ENCODE data around the gene ABTB2.

ABTB2 gene

GRCh38 chr11:34360046-34360445, 2.2 kb upstream of the ABTB2 start:
- DNase-seq (ENCODE audit: low spot score): no peak

DNA sequence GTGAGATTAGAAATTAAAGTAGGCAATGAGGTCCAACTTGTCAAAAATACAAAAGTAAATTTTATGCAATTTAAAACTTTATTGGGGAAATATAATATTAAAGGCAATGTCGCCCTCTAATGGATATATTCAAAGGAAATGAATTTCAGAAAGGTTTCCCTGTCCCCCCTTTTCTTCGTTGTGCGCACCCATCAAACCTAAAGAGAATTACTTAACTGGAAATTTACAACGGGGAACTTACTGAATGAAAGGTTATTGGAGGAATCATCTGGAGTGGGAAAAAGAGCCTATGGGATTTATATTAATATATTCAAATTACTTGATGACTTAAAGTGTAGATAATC, 1.7 kb upstream of the ABTB2 start:
- peak; percentile 28 for DNase-seq (ENCODE audit: low spot score)

DNA sequence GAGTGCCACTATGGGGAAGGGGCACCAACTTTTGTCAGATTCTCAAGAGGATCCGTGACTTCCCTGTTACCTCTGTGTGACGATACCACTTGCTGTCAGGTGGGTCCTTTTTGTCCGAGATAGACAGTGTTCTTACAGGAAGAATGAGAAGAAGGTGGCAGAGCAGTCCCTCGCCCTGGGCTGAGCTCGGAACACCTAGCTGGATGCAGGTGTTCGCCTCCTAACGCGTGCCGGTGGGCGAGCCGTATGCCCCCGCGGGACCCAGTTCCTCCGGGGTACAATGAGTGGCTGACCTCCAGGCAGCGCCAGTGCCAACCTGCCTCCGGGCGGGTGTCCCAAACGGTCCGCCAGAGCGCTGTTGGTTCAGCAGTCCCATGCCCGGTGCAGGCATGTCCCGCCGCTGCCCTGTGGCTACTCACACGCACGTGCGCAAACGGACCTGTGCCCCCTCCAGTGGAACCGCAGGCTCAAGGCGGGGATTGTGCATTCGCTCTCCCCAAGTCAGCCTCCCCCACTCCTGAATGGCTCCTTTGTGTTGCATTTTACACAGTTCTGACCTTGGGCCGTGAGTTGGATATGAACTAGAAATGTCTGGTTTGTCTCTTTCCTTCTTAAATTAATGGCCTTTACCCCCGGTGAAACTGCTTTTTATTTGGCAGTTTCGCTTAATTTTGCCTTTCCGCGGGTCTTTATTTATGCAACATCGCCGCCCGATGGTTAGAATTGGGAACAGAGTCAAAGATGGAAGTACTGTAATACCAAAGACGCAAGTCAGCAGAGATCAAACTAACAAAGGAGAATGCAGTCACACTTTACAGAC, 1.1 kb upstream of the ABTB2 start:
- DNase-seq (ENCODE audit: low spot score): peak; percentile 71

DNA sequence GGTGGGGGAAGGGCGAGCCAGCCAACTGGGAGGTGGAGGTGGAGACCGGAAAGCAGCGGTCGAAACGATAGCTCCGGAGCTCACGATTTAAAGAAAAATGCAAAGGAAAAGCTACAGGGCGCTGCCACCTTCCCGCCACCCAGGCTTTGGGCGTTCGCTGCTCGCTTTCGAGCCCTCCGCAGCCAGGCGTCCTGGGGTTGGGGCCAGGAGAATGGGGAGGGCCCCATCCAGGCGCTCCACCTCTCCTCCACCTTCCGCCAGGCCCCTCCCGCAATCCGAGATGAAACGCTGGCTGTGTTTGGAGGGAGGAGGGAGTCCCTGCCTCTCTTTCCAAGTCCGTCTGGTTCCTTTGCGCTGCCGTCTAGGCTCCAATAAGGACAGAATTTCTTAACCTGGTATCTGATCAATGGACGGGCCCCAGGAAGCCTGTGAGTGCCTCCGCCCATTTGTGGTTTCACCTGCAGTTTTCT, 483 bp upstream of the ABTB2 start:
- no peak for DNase-seq (ENCODE audit: low spot score)

- peak; percentile 65 for DNase-seq (ENCODE audit: low spot score)
Measured at GRCh38 chr11:34356913-34357700, 703 bp downstream of the ABTB2 start.

DNA sequence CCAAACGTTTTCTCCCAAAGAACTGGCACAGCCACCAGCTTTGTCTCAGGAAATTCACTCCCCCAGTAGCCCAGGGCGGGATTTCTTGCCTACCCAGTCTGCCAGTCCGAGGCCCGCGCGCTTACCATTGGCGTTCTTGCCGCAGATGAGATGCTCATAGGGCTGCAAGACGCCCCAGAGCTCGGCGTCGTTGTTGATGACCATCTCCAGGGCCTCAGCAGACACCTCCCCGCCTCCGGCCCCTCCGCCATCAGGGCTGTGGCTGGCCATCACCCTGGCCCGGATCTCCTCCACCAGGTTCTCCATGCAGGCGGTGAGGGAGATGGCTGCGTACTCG, 1.3 kb downstream of the ABTB2 start:
- DNase-seq (ENCODE audit: low spot score): no peak

GRCh38 chr11:34356130-34356529, 1.7 kb downstream of the ABTB2 start:
- DNase-seq (ENCODE audit: low spot score): no peak

DNA sequence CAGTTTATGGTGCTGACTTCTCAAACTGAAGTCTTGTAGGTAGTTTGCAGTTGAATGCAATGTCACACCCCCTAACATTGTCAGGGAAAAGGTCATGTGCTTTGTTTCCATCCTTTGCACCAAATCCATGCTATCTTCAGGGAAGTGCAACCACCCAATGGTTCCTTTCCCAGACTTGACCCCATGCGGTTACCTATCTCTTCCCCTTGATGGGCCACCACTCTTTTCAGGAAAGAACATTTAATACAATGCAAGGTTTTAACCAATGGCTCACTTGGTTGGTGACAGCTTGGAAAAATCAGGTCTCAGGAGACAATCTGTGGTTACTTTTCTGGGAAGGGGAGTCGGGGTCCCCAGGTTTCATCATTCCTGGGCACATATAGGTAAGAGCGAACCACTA, 2.1 kb downstream of the ABTB2 start:
- no peak for DNase-seq (ENCODE audit: low spot score)

- no peak for DNase-seq (ENCODE audit: low spot score)
Measured at GRCh38 chr11:34354782-34355181, 3.0 kb downstream of the ABTB2 start.

DNA sequence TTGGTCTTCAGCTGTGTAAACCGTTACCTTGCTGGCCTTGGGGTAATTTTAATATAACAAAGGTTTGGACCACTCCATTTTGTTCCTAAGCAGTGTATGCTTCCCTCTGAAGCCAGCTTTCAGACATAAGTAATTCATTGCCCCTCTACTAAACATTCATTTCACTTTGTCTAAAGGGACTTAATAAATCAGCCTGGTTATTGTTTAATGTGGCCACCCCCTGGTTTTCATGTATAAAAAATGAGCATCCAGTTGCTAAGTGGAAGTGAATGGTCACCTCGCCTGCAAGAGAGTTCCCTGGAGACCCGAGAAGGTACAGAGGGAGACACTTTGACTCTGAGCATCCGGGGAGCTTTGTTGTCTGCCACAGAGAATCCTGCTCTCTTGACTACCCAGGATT, 3.9 kb downstream of the ABTB2 start:
- no peak for DNase-seq (ENCODE audit: low spot score)

- peak; percentile 61 for DNase-seq (ENCODE audit: low spot score)
Measured at GRCh38 chr11:34351687-34352469, 5.9 kb downstream of the ABTB2 start.

DNA sequence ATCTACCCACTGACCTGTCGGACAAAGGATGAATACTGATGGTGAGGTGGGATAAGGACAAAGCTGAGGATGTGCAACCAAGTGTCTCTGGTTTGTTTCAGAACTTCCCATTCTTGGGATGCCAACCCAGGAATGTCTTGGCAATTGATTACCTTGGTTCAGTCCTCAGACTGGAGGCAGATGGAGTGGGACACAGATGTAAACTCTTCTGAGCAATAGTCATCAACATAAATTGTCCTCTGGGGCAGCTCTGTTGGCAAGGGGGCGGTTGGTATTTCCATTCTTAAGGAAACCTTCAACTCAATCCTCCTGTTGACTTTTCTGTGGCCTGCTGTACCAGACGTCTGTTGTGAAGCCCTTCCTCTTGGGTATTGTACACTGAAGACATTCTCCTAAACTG, 6.8 kb downstream of the ABTB2 start:
- no peak for DNase-seq (ENCODE audit: low spot score)

- DNase-seq (ENCODE audit: low spot score): no peak
Measured at GRCh38 chr11:34349882-34350281, 7.9 kb downstream of the ABTB2 start.

GRCh38 chr11:34348919-34349318, 8.9 kb downstream of the ABTB2 start:
- DNase-seq (ENCODE audit: low spot score): no peak

- DNase-seq (ENCODE audit: low spot score): no peak
Measured at GRCh38 chr11:34348096-34348495, 9.7 kb downstream of the ABTB2 start.

DNA sequence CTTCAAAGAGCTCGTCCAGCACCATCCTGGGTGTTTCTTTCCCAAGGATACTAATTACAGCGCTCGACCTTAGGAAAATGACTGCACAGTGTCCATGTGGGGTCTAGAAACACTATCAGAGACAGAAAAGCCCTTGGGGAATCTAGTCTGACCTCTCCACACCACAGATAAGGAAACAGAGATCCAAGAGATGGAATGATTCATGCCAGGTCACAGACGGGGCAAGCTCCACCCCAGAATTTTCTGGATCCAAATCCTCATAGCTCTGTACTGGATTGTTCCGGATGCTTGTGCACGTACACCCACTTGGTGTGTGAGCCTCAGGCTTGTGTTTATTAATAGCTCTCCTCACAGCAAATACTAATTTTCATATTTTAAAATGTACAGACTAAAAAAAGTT, 11.3 kb downstream of the ABTB2 start:
- no peak for DNase-seq (ENCODE audit: low spot score)

DNA sequence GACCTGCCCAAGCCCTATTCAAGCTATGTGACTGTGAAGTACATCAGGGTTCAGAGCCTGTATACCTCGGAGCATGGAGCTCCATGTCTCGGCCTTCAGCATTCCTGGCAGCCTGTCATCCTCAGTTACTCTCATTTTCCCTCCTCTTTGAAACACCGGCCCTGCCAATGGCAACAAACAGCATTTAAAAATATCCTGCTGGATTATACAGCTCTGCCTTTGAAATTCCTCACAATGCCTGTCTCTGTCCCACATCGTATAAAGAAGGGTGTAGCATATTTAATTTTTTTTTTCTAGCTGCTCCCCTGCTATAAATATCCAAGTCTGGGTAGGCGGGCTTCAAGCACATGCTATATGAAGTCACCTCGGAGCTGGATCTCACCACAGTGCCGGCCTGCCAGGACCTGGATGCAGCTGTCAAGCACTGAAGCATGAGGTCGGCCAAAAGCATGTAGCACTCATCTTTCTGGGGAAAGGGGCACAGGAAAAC, 11.8 kb downstream of the ABTB2 start:
- no peak for DNase-seq (ENCODE audit: low spot score)

GRCh38 chr11:34345540-34345876, 12.3 kb downstream of the ABTB2 start:
- no peak for DNase-seq (ENCODE audit: low spot score)

DNA sequence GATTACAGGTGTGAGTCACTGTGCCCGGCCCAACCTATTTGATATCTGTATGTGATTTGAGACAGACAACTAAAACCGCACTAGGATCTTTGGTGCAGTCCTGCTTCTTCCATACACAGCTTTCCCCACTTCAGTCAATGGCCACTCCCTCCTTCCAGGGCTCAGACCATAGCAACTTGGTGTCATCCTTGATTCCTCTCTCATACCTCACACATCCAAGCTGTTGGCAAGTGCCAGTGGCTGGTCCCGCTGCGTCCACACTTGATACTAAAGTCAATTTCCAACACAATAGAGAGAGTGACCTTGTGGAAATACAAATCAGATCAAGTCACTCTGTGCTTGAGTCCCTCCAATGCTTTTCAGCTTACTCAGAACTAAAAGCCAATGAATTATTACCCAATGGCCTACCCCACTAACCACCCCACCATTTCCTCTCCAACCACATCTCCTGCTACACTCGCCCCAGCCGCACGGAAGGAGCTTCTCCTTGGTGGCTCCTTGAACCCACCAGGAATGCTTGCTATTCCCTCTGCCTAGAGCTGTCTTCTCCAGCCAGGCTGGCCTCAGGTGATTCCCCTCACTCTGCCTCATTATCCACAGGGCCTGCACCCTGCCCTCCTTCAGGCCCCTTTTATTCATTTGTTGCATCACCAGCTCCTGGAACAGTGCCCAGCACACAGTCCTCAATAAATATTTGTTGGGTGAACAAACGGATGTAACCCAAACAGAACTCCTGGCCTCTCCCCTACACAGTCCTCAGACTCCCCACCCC, 12.9 kb downstream of the ABTB2 start:
- no peak for DNase-seq (ENCODE audit: low spot score)

DNA sequence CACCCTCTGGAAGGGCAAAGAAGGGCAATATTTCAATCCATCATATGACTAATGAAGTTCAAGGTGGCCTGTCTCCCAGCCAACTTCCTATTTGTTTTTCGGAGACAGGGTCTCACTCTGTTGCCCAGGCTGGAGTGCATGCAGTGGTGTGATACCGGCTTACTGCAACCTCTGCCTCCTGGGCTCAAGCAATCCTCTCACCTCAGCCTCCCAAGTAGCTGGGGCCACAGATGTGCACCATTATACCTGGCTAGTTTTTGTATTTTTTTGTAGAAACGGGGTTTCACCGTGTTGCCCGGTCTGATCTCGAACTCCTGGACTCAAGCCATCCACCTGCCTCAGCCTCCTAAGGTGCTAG, 13.4 kb downstream of the ABTB2 start:
- no peak for DNase-seq (ENCODE audit: low spot score)

DNA sequence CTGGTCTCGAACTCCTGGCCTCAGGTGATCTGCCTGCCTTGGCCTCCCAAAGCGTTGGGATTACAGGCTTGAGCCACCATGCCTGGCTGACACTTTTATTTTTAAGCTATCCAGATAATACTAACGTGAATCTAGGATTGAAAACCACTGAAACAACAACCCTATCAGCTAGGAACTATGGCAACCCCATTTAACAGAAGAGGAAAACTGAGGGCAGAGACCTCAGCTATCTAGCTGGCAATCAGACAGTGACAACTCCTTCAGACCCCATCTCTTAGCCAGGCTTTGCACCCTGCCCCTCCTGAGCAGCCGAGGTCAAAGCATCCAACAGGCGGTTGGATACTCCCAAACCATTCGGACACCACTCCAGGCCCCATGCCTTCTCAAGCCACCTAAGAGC, 14.1 kb downstream of the ABTB2 start:
- no peak for DNase-seq (ENCODE audit: low spot score)

- DNase-seq (ENCODE audit: low spot score): no peak
Measured at GRCh38 chr11:34343153-34343552, 14.7 kb downstream of the ABTB2 start.
